ENCODE data around the gene DYSF. TPM values are rescaled to one million over a fixed set of nuclear protein-coding genes. Genes with fewer than 3 reads are reported as not detected.
A peak's percentile ranks its signal among the peaks of the same experiment; 100 is the strongest.

Gene DYSF
- total RNA-seq, 1 experiment from 2014 or later: 3.7 TPM

- DNase-seq (ENCODE audit: low read depth): no peak
Observed at GRCh38 chr2:71564790-71565189, 111.4 kb downstream of the DYSF start.

GRCh38 chr2:71566372-71566771, 113.0 kb downstream of the DYSF start:
- no peak for DNase-seq (ENCODE audit: low read depth)

- no peak for DNase-seq (ENCODE audit: low read depth)
Observed at GRCh38 chr2:71567625-71568024, 114.3 kb downstream of the DYSF start.

- DNase-seq (ENCODE audit: low read depth): no peak
Observed at GRCh38 chr2:71568103-71568502, 114.7 kb downstream of the DYSF start.

GRCh38 chr2:71570511-71570910, 117.2 kb downstream of the DYSF start:
- DNase-seq (ENCODE audit: low read depth): no peak

- DNase-seq (ENCODE audit: low read depth): no peak
Observed at GRCh38 chr2:71570951-71571460, 117.6 kb downstream of the DYSF start.

- DNase-seq (ENCODE audit: low read depth): no peak
Observed at GRCh38 chr2:71571945-71572344, 118.6 kb downstream of the DYSF start.

GRCh38 chr2:71575966-71576365, 122.6 kb downstream of the DYSF start:
- DNase-seq (ENCODE audit: low read depth): no peak

GRCh38 chr2:71576541-71576940, 123.2 kb downstream of the DYSF start:
- DNase-seq (ENCODE audit: low read depth): no peak

- DNase-seq (ENCODE audit: low read depth): no peak
Observed at GRCh38 chr2:71577209-71577608, 123.8 kb downstream of the DYSF start.

- no peak for DNase-seq (ENCODE audit: low read depth)
Observed at GRCh38 chr2:71578767-71579342, 125.5 kb downstream of the DYSF start.

- DNase-seq (ENCODE audit: low read depth): no peak
Observed at GRCh38 chr2:71581026-71581425, 127.7 kb downstream of the DYSF start.

GRCh38 chr2:71583876-71584275, 130.5 kb downstream of the DYSF start:
- peak; percentile 23 for DNase-seq (ENCODE audit: low read depth)

- no peak for DNase-seq (ENCODE audit: low read depth)
Observed at GRCh38 chr2:71586471-71586870, 133.1 kb downstream of the DYSF start.

- DNase-seq (ENCODE audit: low read depth): no peak
Observed at GRCh38 chr2:71587509-71588073, 134.2 kb downstream of the DYSF start.

- DNase-seq (ENCODE audit: low read depth): no peak
Observed at GRCh38 chr2:71588497-71589170, 135.3 kb downstream of the DYSF start.

GRCh38 chr2:71589763-71590162, 136.4 kb downstream of the DYSF start:
- no peak for DNase-seq (ENCODE audit: low read depth)

GRCh38 chr2:71591044-71591443, 137.7 kb downstream of the DYSF start:
- DNase-seq (ENCODE audit: low read depth): no peak

GRCh38 chr2:71592181-71592711, 138.9 kb downstream of the DYSF start:
- no peak for DNase-seq (ENCODE audit: low read depth)

GRCh38 chr2:71595569-71595968, 142.2 kb downstream of the DYSF start:
- DNase-seq (ENCODE audit: low read depth): no peak

GRCh38 chr2:71596011-71596410, 142.7 kb downstream of the DYSF start:
- no peak for DNase-seq (ENCODE audit: low read depth)

GRCh38 chr2:71597756-71598155, 144.4 kb downstream of the DYSF start:
- no peak for DNase-seq (ENCODE audit: low read depth)

GRCh38 chr2:71598526-71598925, 145.2 kb downstream of the DYSF start:
- no peak for DNase-seq (ENCODE audit: low read depth)
